Stimulated activated CD4-positive, alpha-beta T cell treated with anti-CD3 and anti-CD28 coated beads, Interleukin-15, amount 100 ng/mL, for 1 hour (primary cell): ENCODE measurements around the gene TMEM131L.

Experiments
- DNase-seq, 2 donors: peaks; one replicate each; pipeline ENCODE4 v3.0.0-alpha.2; 2020; ENCODE audit warnings: low read depth in 1 of 2, low spot score in 1 of 2

Gene TMEM131L

GRCh38 chr4:153612878-153613277 is 146.7 kb downstream of the TMEM131L start:
- DNase-seq, result no peak

- DNase-seq, result peak in 1 of 2 donors; percentile 10
These were observed 149.9 kb downstream of the TMEM131L start for GRCh38 chr4:153616006-153616555.

GRCh38 chr4:153618833-153619232 is 152.7 kb downstream of the TMEM131L start:
- no peak for DNase-seq

GRCh38 chr4:153619811-153620210 is 153.7 kb downstream of the TMEM131L start:
- DNase-seq, result no peak

- no peak for DNase-seq
These were observed 154.2 kb downstream of the TMEM131L start for GRCh38 chr4:153620352-153620751.

- no peak for DNase-seq
These were observed 155.9 kb downstream of the TMEM131L start for GRCh38 chr4:153622093-153622492.

- no peak for DNase-seq
These were observed 156.6 kb downstream of the TMEM131L start for GRCh38 chr4:153622778-153623240.

GRCh38 chr4:153623491-153623890 is 157.3 kb downstream of the TMEM131L start:
- DNase-seq, result no peak

- DNase-seq, result no peak
These were observed 162.7 kb downstream of the TMEM131L start for GRCh38 chr4:153628796-153629315.

GRCh38 chr4:153629776-153630175 is 163.6 kb downstream of the TMEM131L start:
- DNase-seq, result no peak

GRCh38 chr4:153634738-153635353 is 168.7 kb downstream of the TMEM131L start:
- DNase-seq, result no peak

GRCh38 chr4:153635846-153636245 is 169.7 kb downstream of the TMEM131L start:
- no peak for DNase-seq

GRCh38 chr4:153637201-153637600 is 171.0 kb downstream of the TMEM131L start:
- DNase-seq, result no peak

- DNase-seq, result no peak
These were observed 171.9 kb downstream of the TMEM131L start for GRCh38 chr4:153638011-153638410.

GRCh38 chr4:153638999-153639398 is 172.8 kb downstream of the TMEM131L start:
- no peak for DNase-seq

GRCh38 chr4:153639833-153640802 is 174.0 kb downstream of the TMEM131L start:
- no peak for DNase-seq

GRCh38 chr4:153641532-153641931 is 175.4 kb downstream of the TMEM131L start:
- no peak for DNase-seq

GRCh38 chr4:153643406-153644383 is 177.5 kb downstream of the TMEM131L start:
- no peak for DNase-seq

GRCh38 chr4:153645183-153645582 is 179.0 kb downstream of the TMEM131L start:
- DNase-seq, result no peak

- no peak for DNase-seq
These were observed 180.1 kb downstream of the TMEM131L start for GRCh38 chr4:153646261-153646660.
